IMR-90 (cell line): ENCODE data around the gene NFASC. TPM values are rescaled to one million over a fixed set of nuclear protein-coding genes. Genes with fewer than 3 reads are reported as not detected.

Experiments used
- ATAC-seq: fragments of 200-7000 bp; cut with Tn5 transposase; 2 replicates; pipeline ENCODE4 v1.9.1; 2020; ENCODE audit warnings: low read depth, mild to moderate bottlenecking, moderate library complexity
- BruUV-seq: library from RNA; stranded (reverse); fragments of 400-500 nt; replicated peaks from 2 replicates; lab custom pipeline; 2021; lab: Mats Ljungman, UMichigan
- CTCF ChIA-PET: fragments of 300-600 bp; formaldehyde crosslinking; extraction: SDS; loops from one replicate; lab custom pipeline; 2021; ENCODE audit warnings: antibody characterized with exemption; lab: Yijun Ruan, JAX
- POLR2A ChIA-PET: fragments of 300-600 bp; sonication (Branson Sonifier 250); formaldehyde crosslinking; loops from one replicate; lab custom pipeline; 2022; ENCODE audit warnings: antibody characterized with exemption; ENCODE audit not compliant: unreplicated experiment; lab: Charles Lee
- DNase-seq: peaks from one replicate; pipeline ENCODE4 v3.0.0; 2013
- H2AFZ ChIP-seq: replicated peaks from 2 replicates; pipeline ENCODE3; 2013; ENCODE audit warnings: low read length, mild to moderate bottlenecking; ENCODE audit not compliant: poor library complexity
- H2AK5ac ChIP-seq: 2 replicates; pipeline ENCODE4 v1.6.1; 2013; ENCODE audit warnings: low read depth, low read length, inconsistent platforms
- H2AK9ac ChIP-seq: replicated peaks from 2 replicates; pipeline ENCODE3; 2013; ENCODE audit warnings: mild to moderate bottlenecking, low read depth, low read length, moderate library complexity; ENCODE audit not compliant: poor library complexity
- H2BK120ac ChIP-seq: 2 replicates; pipeline ENCODE4 v1.6.1; 2013; ENCODE audit warnings: low read depth, low read length, inconsistent platforms
- H2BK15ac ChIP-seq: 3 replicates; pipeline ENCODE4 v1.6.1; 2013; ENCODE audit warnings: low read depth, low read length, inconsistent platforms
- H2BK20ac ChIP-seq: 2 replicates; pipeline ENCODE4 v1.6.1; 2013; ENCODE audit warnings: low read depth, mild to moderate bottlenecking, inconsistent platforms, low read length, moderate library complexity
- H2BK5ac ChIP-seq: 2 replicates; pipeline ENCODE4 v1.6.1; 2013; ENCODE audit warnings: mild to moderate bottlenecking, low read depth, low read length, inconsistent platforms; ENCODE audit not compliant: poor library complexity, severe bottlenecking
- H3K14ac ChIP-seq: replicated peaks from 2 replicates; pipeline ENCODE4 v1.6.1; 2013; ENCODE audit warnings: low read depth, low read length, inconsistent platforms
- H3K18ac ChIP-seq: 2 replicates; pipeline ENCODE4 v1.6.1; 2013; ENCODE audit warnings: low read depth, low read length, control low read depth
- H3K23ac ChIP-seq: 2 replicates; pipeline ENCODE4 v1.6.1; 2013; ENCODE audit warnings: low read depth, low read length, inconsistent platforms
- H3K27ac ChIP-seq: 2 replicates; pipeline ENCODE4 v1.5.1; 2013; ENCODE audit warnings: mild to moderate bottlenecking, control low read depth, low read length; ENCODE audit not compliant: insufficient read depth
- H3K27me3 ChIP-seq: 2 replicates; pipeline ENCODE4 v1.6.1; 2013; ENCODE audit warnings: low read length; ENCODE audit not compliant: control insufficient read depth, insufficient read depth
- H3K36me3 ChIP-seq: 2 replicates; pipeline ENCODE4 v1.6.1; 2013; ENCODE audit warnings: low read length, mixed read lengths; ENCODE audit not compliant: control insufficient read depth, insufficient read depth
- H3K4ac ChIP-seq: 2 replicates; pipeline ENCODE4 v1.6.1; 2013; ENCODE audit warnings: low read depth, low read length, inconsistent platforms
- H3K4me1 ChIP-seq: 2 replicates; pipeline ENCODE4 v1.6.1; 2013; ENCODE audit warnings: low read length, mixed read lengths; ENCODE audit not compliant: control insufficient read depth, insufficient read depth
- H3K4me2 ChIP-seq: 2 replicates; pipeline ENCODE4 v1.6.1; 2013; ENCODE audit warnings: low read depth, mild to moderate bottlenecking, control low read depth, low read length, moderate library complexity
- H3K4me3 ChIP-seq: 2 replicates; pipeline ENCODE4 v1.5.1; 2013; ENCODE audit warnings: low read depth, mild to moderate bottlenecking, control low read depth, low read length, moderate library complexity; ENCODE audit not compliant: insufficient read depth
- H3K56ac ChIP-seq: 2 replicates; pipeline ENCODE4 v1.6.1; 2013; ENCODE audit warnings: low read length, inconsistent platforms; ENCODE audit not compliant: insufficient read depth; ENCODE audit errors: extremely low read depth
- H3K79me1 ChIP-seq, 2 experiments: 2 replicates each; pipeline ENCODE4 v1.6.1; 2013; ENCODE audit warnings: low read length in 2 of 2, inconsistent platforms in 1 of 2, low read depth in 1 of 2
- H3K9ac ChIP-seq: 2 replicates; pipeline ENCODE4 v1.6.1; 2013; ENCODE audit warnings: low read depth, low read length, control low read depth
- H3K9me1 ChIP-seq: 2 replicates; pipeline ENCODE4 v1.6.1; 2013; ENCODE audit warnings: low read length, inconsistent platforms; ENCODE audit not compliant: insufficient read depth
- H3K9me3 ChIP-seq: 2 replicates; pipeline ENCODE4 v1.6.1; 2013; ENCODE audit warnings: low read length; ENCODE audit not compliant: control insufficient read depth, insufficient read depth
- H4K20me1 ChIP-seq: 2 replicates; pipeline ENCODE4 v1.6.1; 2013; ENCODE audit warnings: low read length, inconsistent platforms; ENCODE audit not compliant: insufficient read depth
- H4K5ac ChIP-seq: 2 replicates; pipeline ENCODE4 v1.6.1; 2013; ENCODE audit warnings: mild to moderate bottlenecking, low read depth, low read length, control low read depth
- H4K8ac ChIP-seq, 2 experiments: 2 replicates each; pipeline ENCODE4 v1.6.1; 2013; ENCODE audit warnings: low read depth in 2 of 2, low read length in 2 of 2, control low read depth in 1 of 2, inconsistent platforms in 1 of 2
- H4K91ac ChIP-seq: 2 replicates; pipeline ENCODE4 v1.6.1; 2013; ENCODE audit warnings: low read depth, low read length, inconsistent platforms; ENCODE audit not compliant: insufficient read depth
- BHLHE40 ChIP-seq: fragments of 150-350 bp; IDR thresholded peaks from 2 replicates; pipeline ENCODE4 v1.6.1; 2016; ENCODE audit warnings: mild to moderate bottlenecking, low read depth, low read length
- CEBPB ChIP-seq: IDR thresholded peaks from 2 replicates; pipeline ENCODE4 v1.6.1; 2012; ENCODE audit warnings: low read depth, low read length, improper control_type of control experiment
- CHD1 ChIP-seq: IDR thresholded peaks from 2 replicates; pipeline ENCODE4 v1.6.1; 2012; ENCODE audit warnings: low read depth, low read length, improper control_type of control experiment
- FOS ChIP-seq: fragments of 150-350 bp; IDR thresholded peaks from 2 replicates; pipeline ENCODE4 v1.6.1; 2016; ENCODE audit warnings: low read depth, low read length
- MAFK ChIP-seq: IDR thresholded peaks from 2 replicates; pipeline ENCODE4 v1.6.1; 2012; ENCODE audit warnings: low read depth, low read length, improper control_type of control experiment
- MAZ ChIP-seq: IDR thresholded peaks from 2 replicates; pipeline ENCODE4 v1.6.1; 2012; ENCODE audit warnings: low read depth, mild to moderate bottlenecking, low read length, improper control_type of control experiment, moderate library complexity, borderline replicate concordance
- MXI1 ChIP-seq: IDR thresholded peaks from 2 replicates; pipeline ENCODE4 v1.6.1; 2012; ENCODE audit warnings: low read depth, mild to moderate bottlenecking, low read length, moderate library complexity, borderline replicate concordance
- NFE2L2 ChIP-seq: fragments of 150-350 bp; IDR thresholded peaks from 2 replicates; pipeline ENCODE4 v1.6.1; 2016; ENCODE audit warnings: low read depth, mild to moderate bottlenecking, low read length
- POLR2A ChIP-seq: IDR thresholded peaks from 2 replicates; pipeline ENCODE4 v1.6.1; 2012; ENCODE audit warnings: mild to moderate bottlenecking, low read depth, low read length
- RAD21 ChIP-seq: IDR thresholded peaks from 2 replicates; pipeline ENCODE4 v1.6.1; 2012; ENCODE audit warnings: low read length, improper control_type of control experiment
- RCOR1 ChIP-seq: IDR thresholded peaks from 2 replicates; pipeline ENCODE4 v1.6.1; 2012; ENCODE audit warnings: mild to moderate bottlenecking, low read length, improper control_type of control experiment; ENCODE audit not compliant: insufficient replicate concordance
- RFX5 ChIP-seq: IDR thresholded peaks from 2 replicates; pipeline ENCODE4 v1.8.0; 2012; ENCODE audit warnings: low read depth, mild to moderate bottlenecking, low read length, moderate library complexity
- SMC3 ChIP-seq: fragments of 150-350 bp; IDR thresholded peaks from 2 replicates; pipeline ENCODE4 v1.6.1; 2016; ENCODE audit warnings: low read depth, mild to moderate bottlenecking, antibody characterized with exemption, low read length, moderate library complexity
- WGBS, 2 experiments: methylation state at CpG; one replicate each; pipeline versions ENCODE4 v1.1.5 to v1.1.7; 2013; ENCODE audit warnings: missing lambda C conversion rate in 2 of 2; ENCODE audit not compliant: insufficient read length in 1 of 2; ENCODE audit errors: extremely low coverage in 2 of 2; 5-methylcytosine and 5-hydroxymethylcytosine counted together
- dilution Hi-C: fragments of 300-500 bp; cut with HindIII; formaldehyde crosslinking; loops from one replicate; pipeline ENCODE4 v1.14.3; 2018; ENCODE audit warnings: low sequenced_read_pairs; ENCODE audit not compliant: unreplicated experiment
- in situ Hi-C: fragments of 300-500 bp; cut with MboI; formaldehyde crosslinking; loops from 3 replicates; pipeline ENCODE4 v1.14.3; 2019; ENCODE audit warnings: low sequenced_read_pairs, inconsistent platforms, mixed read lengths
- intact Hi-C: fragments of 100-400 bp; cut with micrococcal nuclease; formaldehyde crosslinking; loops from 2 replicates; pipeline ENCODE4 v1.10.0; 2022
- polyA plus RNA-seq, 3 experiments: library from polyadenylated mRNA; depleted of rRNA; stranded (reverse); fragments of >200 nt; gene quantifications; 2 replicates each; pipeline ENCODE4 v1.2.3, GENCODE V29; 2012; ENCODE audit warnings: low replicate concordance in 1 of 3
- total RNA-seq: library from RNA; depleted of rRNA; stranded (reverse); fragments of >200 nt; gene quantifications from 2 replicates; pipeline ENCODE4 v1.2.3, GENCODE V29; 2012
- TF ChIP-seq, protein P1 (sequence below): fragments of 150-350 bp; IDR thresholded peaks from 2 replicates; pipeline ENCODE4 v1.6.1; 2016; ENCODE audit warnings: low read depth, mild to moderate bottlenecking, low read length, moderate library complexity, borderline replicate concordance
- TF ChIP-seq, protein P2 (sequence below): fragments of 150-350 bp; IDR thresholded peaks from 2 replicates; pipeline ENCODE4 v1.6.1; 2017; ENCODE audit warnings: mild to moderate bottlenecking, antibody characterized with exemption, low read length, low read depth
- TF ChIP-seq, protein P3 (sequence below): conservative IDR thresholded peaks from 2 replicates; pipeline ENCODE4 v1.5.1; 2012; ENCODE audit warnings: mild to moderate bottlenecking, low read depth, low read length, improper control_type of control experiment

The NFASC gene
- total and polyA plus RNA-seq, 2 of the 4 experiments (the other 2 are of a cell fraction), result 0.18 to 0.79 TPM

DNA sequence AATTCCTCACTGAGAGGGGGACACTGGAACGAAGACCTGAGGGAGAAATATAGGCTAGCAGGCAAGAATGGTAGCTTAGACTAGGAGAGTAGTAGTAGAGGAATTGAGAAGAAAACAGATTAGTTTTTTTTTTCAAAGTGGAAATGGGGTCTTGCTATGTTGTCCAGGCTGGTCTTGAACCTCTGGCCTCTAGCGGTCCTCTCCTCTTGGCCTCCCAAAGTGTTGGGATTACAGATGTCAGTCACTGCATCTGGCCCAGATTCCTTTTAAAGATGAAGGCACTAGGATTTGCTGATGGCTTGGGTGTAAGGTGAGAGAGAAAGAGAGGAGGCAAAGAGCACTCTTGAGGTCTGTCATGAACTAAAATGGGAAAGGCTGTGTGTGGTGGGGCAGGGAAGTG, 30.1 kb downstream of the NFASC start:
- H2AK5ac ChIP-seq, result no peak overlapping the region
- ChIA-PET POLR2A (no interaction called here), CTCF (no interaction called here)
- no peaks in the 10 kb centered on the region for H3K9me1 ChIP-seq
- no peak overlapping the region for H3K27ac ChIP-seq
- dilution Hi-C loops, result no loop called here
- no peak overlapping the region for H2BK5ac ChIP-seq
- no TSS peak for BruUV-seq
- H4K5ac ChIP-seq, result no peak overlapping the region
- no peak overlapping the region for H3K23ac ChIP-seq
- ATAC-seq (no peak), DNase-seq (no peak)
- in situ Hi-C loops, result no loop called here
- H3K14ac ChIP-seq, result no peak overlapping the region
- no peaks in the 10 kb centered on the region for H3K79me1 ChIP-seq
- H4K91ac ChIP-seq, result no peak overlapping the region
- no peak overlapping the region for H3K4me2 ChIP-seq
- no peak overlapping the region for H3K4me3 ChIP-seq
- H4K20me1 ChIP-seq, result no peaks in the 10 kb centered on the region
- peaks cover 11% of the 10 kb centered on the region for H3K27me3 ChIP-seq
- no peak overlapping the region for H2AFZ ChIP-seq
- 100% methylated on average over 1 of the region's 2 CpGs; no CpG with 5 or more reads in 1 of the 2 experiments for WGBS, 2 experiments
- no peak overlapping the region for H3K9ac ChIP-seq
- no peak overlapping the region for H2BK20ac ChIP-seq
- H3K36me3 ChIP-seq, result no peaks in the 10 kb centered on the region
- no peak overlapping the region for H2BK120ac ChIP-seq
- intact Hi-C loops, result no loop called here
- H3K18ac ChIP-seq, result no peak overlapping the region
- H2AK9ac ChIP-seq, result no peak overlapping the region
- TF ChIP-seq NFE2L2, result no peak
- no peak for TF ChIP-seq RCOR1
- TF ChIP-seq RAD21, result no peak
- no peak for TF ChIP-seq CHD1
- no peak for TF ChIP-seq BHLHE40
- no peak for TF ChIP-seq FOS
- TF ChIP-seq, protein P1, sequence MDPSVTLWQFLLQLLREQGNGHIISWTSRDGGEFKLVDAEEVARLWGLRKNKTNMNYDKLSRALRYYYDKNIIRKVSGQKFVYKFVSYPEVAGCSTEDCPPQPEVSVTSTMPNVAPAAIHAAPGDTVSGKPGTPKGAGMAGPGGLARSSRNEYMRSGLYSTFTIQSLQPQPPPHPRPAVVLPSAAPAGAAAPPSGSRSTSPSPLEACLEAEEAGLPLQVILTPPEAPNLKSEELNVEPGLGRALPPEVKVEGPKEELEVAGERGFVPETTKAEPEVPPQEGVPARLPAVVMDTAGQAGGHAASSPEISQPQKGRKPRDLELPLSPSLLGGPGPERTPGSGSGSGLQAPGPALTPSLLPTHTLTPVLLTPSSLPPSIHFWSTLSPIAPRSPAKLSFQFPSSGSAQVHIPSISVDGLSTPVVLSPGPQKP, result no peak
- TF ChIP-seq RFX5, result no peak
- no peak for TF ChIP-seq CEBPB
- no peak for TF ChIP-seq SMC3
- no peak for TF ChIP-seq MAZ
- TF ChIP-seq, protein P2, sequence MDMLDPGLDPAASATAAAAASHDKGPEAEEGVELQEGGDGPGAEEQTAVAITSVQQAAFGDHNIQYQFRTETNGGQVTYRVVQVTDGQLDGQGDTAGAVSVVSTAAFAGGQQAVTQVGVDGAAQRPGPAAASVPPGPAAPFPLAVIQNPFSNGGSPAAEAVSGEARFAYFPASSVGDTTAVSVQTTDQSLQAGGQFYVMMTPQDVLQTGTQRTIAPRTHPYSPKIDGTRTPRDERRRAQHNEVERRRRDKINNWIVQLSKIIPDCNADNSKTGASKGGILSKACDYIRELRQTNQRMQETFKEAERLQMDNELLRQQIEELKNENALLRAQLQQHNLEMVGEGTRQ, result no peak
- TF ChIP-seq MAFK, result no peak
- TF ChIP-seq POLR2A, result no peak
- no peak for TF ChIP-seq MXI1
- TF ChIP-seq, protein P3, sequence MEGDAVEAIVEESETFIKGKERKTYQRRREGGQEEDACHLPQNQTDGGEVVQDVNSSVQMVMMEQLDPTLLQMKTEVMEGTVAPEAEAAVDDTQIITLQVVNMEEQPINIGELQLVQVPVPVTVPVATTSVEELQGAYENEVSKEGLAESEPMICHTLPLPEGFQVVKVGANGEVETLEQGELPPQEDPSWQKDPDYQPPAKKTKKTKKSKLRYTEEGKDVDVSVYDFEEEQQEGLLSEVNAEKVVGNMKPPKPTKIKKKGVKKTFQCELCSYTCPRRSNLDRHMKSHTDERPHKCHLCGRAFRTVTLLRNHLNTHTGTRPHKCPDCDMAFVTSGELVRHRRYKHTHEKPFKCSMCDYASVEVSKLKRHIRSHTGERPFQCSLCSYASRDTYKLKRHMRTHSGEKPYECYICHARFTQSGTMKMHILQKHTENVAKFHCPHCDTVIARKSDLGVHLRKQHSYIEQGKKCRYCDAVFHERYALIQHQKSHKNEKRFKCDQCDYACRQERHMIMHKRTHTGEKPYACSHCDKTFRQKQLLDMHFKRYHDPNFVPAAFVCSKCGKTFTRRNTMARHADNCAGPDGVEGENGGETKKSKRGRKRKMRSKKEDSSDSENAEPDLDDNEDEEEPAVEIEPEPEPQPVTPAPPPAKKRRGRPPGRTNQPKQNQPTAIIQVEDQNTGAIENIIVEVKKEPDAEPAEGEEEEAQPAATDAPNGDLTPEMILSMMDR, result no peak
- no peak overlapping the region for H2BK15ac ChIP-seq
- H3K4me1 ChIP-seq, result no peaks in the 10 kb centered on the region
- H3K4ac ChIP-seq, result no peak overlapping the region
- H4K8ac ChIP-seq, result no peak overlapping the region
- H3K56ac ChIP-seq, result no peak overlapping the region
- H3K9me3 ChIP-seq, result no peaks in the 10 kb centered on the region
